HG03442 (cell line): Measurements from ENCODE around the gene TM7SF2.
A peak's percentile ranks its signal among the peaks of the same experiment; 100 is the strongest.

ENCODE experiments used
- ATAC-seq: cut with Tn5 transposase; IDR thresholded peaks from one replicate; pipeline ENCODE4 v1.9.1; 2021; ENCODE audit warnings: mild to moderate bottlenecking, moderate library complexity; ENCODE audit not compliant: unreplicated experiment

The TM7SF2 gene

GRCh38 chr11:65111744-65112545 is at the start of gene TM7SF2:
Gene TM7SF2, plus strand, starts transcription at chr11:65111872. Its CDS starts 144 bp downstream, at chr11:65112016.
- peak; percentile 66 for ATAC-seq

GRCh38 chr11:65063532-65063931 is 48.1 kb upstream of the TM7SF2 start:
- no peak for ATAC-seq

GRCh38 chr11:65064847-65065240 is 46.8 kb upstream of the TM7SF2 start:
- no peak for ATAC-seq

- ATAC-seq = no peak
Measured at GRCh38 chr11:65065851-65066250, 45.8 kb upstream of the TM7SF2 start.

GRCh38 chr11:65066315-65066714 is 45.4 kb upstream of the TM7SF2 start:
- ATAC-seq = no peak

DNA sequence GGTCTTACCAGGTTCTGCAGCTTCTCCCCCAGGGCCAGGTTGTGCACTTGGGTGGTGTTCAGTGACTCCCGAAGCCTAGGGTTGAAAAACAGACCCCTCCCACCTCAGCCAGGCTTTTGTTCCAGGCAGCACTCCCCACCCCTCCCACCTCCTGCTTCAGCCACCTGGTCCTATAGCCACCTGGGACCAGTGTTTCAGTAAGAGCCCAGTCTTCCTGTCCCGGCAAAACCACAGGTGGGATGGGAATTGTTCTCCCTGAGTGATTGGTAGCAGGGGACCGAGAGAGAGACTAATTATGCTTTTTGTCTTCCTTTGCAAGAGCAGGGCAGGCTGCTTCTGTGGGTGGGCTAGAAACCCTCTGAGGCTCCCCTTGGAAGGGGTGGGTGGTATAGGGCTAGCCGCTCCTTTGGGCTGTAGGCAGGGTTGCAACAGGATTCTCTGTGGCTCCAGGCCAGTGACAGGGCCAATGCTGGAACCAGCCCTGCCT is 44.8 kb upstream of the TM7SF2 start:
- ATAC-seq = no peak

- ATAC-seq = no peak
Measured at GRCh38 chr11:65067446-65067845, 44.2 kb upstream of the TM7SF2 start.

GRCh38 chr11:65069217-65069616 is 42.5 kb upstream of the TM7SF2 start:
- ATAC-seq = no peak

- ATAC-seq = no peak
Measured at GRCh38 chr11:65071907-65072630, 39.6 kb upstream of the TM7SF2 start.

DNA sequence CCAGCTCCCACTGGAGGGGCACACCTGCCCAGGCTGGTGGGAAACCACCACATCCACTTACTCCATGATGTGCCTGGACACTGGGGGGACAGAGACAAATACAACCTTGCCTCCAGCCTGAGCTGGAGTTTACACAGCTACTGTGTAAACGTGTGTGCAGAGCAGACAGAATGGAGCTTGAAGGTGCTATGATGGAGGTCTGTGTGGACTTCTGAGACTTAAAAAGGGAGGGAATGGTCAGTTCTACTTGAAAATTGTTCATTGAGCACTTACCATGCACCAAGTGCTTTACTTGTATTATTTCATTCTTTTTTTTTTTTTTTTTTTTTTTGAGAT is 39.1 kb upstream of the TM7SF2 start:
- no peak for ATAC-seq

GRCh38 chr11:65077451-65077850 is 34.2 kb upstream of the TM7SF2 start:
- no peak for ATAC-seq

- ATAC-seq = no peak
Measured at GRCh38 chr11:65078151-65078550, 33.5 kb upstream of the TM7SF2 start.

- no peak for ATAC-seq
Measured at GRCh38 chr11:65078786-65079342, 32.8 kb upstream of the TM7SF2 start.

DNA sequence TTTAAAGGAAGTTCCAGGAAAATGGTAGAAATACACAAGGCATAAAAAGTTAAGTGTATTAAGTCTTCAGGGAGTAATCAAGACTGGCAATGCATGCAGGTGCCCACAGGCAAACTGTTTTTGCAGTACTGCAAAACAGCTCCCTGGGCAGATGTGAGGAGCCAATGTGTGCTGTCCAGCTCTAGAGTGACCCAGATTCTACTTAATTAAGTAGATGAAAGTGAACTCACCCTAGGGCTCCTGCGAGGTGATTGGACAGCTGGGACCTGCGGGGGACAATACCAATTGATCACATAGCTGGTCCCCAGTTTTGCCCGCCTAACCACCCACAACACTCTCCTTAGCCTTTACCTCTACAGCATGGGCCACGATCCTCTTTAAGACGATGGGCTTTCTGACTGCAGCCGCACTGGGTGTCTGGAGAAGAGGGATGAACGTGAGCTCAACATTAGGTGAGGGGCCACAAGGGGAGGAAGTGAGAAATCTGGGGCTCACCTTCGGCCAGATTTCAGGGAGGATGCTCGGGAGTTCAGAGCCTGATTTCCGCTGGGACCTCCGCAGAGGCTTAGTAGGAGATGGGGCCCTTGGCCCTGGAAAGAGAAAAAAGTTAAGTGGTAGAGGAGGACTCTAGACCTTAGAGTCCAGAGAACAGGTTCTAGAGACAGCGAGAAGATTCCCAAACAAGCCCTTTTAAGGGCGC is 28.4 kb upstream of the TM7SF2 start:
- peak; percentile 16 for ATAC-seq

DNA sequence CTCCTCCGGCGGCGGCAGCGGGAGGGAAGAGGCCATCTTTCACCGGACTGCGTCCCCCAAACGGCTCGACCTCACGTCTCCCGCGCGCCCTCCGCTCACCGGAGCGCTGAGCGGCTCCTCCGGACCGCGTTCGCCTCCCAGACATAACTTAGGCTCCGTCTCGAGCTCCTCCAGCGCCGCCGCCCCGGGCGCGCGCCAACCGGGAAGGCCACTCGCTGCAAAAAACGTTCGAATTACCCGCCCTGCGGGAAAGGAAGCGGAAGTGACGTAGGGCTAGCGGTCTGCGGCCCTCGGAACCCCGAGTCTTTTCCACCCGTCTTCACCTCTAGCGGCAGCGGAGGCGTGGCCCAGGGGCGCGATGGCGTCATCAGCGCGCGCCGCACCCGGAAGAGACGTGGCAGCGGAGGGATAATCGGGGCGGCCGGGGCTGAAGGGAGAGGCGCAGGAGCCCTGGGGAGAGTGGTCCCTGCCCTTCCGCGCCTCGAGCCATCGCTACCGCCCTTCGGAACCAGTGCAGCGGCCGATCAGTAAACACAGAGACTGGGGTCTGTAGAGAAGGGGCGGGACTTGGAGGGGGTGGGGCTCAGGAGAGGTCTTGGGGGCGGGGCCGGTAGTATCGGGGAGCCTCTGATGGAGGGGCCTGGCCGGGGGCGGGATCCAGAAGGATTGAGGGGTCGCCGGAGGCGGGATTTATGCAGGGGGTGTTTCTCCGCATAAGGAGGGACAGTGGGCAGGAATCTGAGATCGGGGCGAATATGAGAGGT is 27.7 kb upstream of the TM7SF2 start, which contains the start of the genes CDCA5 and ZFPL1:
CDCA5 (minus strand) TSS at position 207 of the 764 bp plus-strand sequence; CDS start at position 145, 62 bp downstream.
ZFPL1 (plus strand) TSS at position 389 of the 764 bp plus-strand sequence. CDS start 477 bp downstream, outside the sequence.
- peak; percentile 71 for ATAC-seq

DNA sequence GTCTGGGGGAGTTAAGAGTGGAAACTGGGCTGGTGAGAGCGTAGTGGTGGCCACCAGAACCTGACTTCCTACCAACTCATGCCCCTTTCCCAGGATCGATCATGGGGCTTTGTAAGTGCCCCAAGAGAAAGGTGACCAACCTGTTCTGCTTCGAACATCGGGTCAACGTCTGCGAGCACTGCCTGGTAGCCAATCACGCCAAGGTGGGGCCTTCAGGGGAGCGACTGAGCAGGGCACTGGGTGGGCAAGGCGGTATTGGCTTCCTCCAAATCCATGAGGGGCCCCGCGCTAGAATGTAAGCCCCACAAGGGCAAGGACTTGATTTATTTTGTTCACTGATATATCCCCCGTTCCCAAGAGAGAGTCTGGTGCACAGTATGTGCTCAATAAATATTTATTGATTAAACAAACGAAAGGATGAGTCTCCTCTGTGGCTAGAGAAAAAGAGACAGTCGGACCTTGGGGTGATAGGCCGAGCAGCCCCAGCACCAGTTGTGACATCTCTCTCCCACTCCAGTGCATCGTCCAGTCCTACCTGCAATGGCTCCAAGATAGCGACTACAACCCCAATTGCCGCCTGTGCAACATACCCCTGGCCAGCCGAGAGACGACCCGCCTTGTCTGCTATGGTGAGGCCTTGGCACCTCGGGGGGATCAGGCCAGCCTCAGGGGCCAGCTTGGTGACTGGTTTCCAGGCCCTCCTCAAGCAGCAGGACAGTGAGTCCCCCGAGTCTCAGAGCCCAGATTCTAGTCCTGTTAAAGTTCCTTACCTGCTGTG is 26.9 kb upstream of the TM7SF2 start:
- ATAC-seq = no peak

DNA sequence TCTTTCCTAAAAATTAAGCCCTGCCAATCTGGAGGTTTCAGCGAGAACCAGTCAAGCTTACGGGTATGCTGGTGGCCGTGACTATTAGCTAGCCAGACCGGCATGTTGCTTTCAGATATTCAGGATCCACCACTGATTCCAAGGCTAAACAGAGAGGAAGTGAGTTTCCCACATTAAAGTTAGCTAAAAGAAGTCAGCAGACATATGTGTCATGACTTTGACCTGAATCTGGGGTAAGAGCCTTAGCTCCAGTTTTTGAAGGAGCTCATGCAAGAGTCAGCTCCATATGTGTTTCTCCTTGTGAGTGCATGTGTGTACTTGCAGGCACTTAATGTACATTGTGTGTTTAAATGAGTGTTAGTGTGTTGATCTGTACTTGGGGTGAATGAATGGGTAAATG is 26.2 kb upstream of the TM7SF2 start:
- no peak for ATAC-seq

GRCh38 chr11:65086809-65087208 is 24.9 kb upstream of the TM7SF2 start:
- ATAC-seq = no peak

DNA sequence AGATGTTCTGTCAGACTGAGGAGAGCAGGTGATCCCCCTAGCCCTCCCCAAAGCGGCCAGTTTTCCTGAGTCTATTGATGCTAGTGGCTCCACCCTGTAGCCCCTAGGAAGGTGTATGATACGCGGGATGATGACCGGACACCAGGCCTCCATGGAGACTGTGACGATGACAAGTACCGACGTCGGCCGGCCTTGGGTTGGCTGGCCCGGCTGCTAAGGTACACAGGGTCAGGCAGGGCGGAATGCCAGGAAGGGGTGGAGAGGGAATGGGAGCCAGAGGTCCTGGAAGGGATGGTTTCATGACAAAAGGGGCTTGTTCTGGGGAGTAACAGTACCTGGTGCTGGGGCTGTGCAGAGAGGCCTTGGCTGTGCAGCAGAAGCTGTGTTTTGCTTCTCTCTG is 24.5 kb upstream of the TM7SF2 start:
- no peak for ATAC-seq

- no peak for ATAC-seq
Measured at GRCh38 chr11:65087827-65088226, 23.8 kb upstream of the TM7SF2 start.
